Central memory CD8-positive, alpha-beta T cell (primary cell): ENCODE measurements around the gene BCR.
A peak's percentile ranks its signal among the peaks of the same experiment; 100 is the strongest.

Source experiments
- ATAC-seq: fragments of 150-1000 bp; cut with Tn5 transposase; replicated peaks from 2 replicates; pipeline ENCODE4 v1.10.0; 2022; ENCODE audit warnings: mild to moderate bottlenecking, moderate FRiP score, moderate number of reproducible peaks; ENCODE audit not compliant: poor library complexity, severe bottlenecking; ENCODE audit errors: extremely low read depth
- DNase-seq, 2 donors: peaks; one replicate each; pipeline ENCODE4 v3.0.0; 2021; ENCODE audit warnings: low spot score in 2 of 2
- H3K27ac Mint-ChIP-seq: one replicate; pipeline ENCODE4 v1.8.0; 2022; ENCODE audit warnings: low read depth, mild to moderate bottlenecking, moderate library complexity, mixed read lengths
- H3K27me3 Mint-ChIP-seq: one replicate; pipeline ENCODE4 v1.8.0; 2022; ENCODE audit warnings: mixed read lengths
- H3K36me3 Mint-ChIP-seq: one replicate; pipeline ENCODE4 v1.8.0; 2022; ENCODE audit warnings: mild to moderate bottlenecking, moderate library complexity, mixed read lengths; ENCODE audit not compliant: insufficient read depth
- H3K4me1 Mint-ChIP-seq: one replicate; pipeline ENCODE4 v1.8.0; 2022; ENCODE audit warnings: mixed read lengths
- H3K4me3 Mint-ChIP-seq: one replicate; pipeline ENCODE4 v1.8.0; 2022; ENCODE audit warnings: mild to moderate bottlenecking, moderate library complexity, mixed read lengths
- H3K9me3 Mint-ChIP-seq: one replicate; pipeline ENCODE4 v1.8.0; 2022; ENCODE audit warnings: mixed read lengths

The BCR gene

GRCh38 chr22:23245799-23246136 lies 65.5 kb downstream of the BCR start:
- Mint-ChIP-seq H3K27me3 (no peaks in the 10 kb centered on the region), H3K4me3 (no peak overlapping the region), H3K36me3 (peaks cover 7% of the 10 kb centered on the region), H3K9me3 (no peaks in the 10 kb centered on the region), H3K4me1 (peaks cover 85% of the 10 kb centered on the region), H3K27ac (peak overlapping the region; percentile 72)
- ATAC-seq (no peak), DNase-seq (no peak)

GRCh38 chr22:23246982-23247766 lies 66.9 kb downstream of the BCR start:
- Mint-ChIP-seq H3K4me3 (no peak overlapping the region), H3K9me3 (no peaks in the 10 kb centered on the region), H3K4me1 (peaks cover 80% of the 10 kb centered on the region), H3K27ac (peak overlapping the region; percentile 22), H3K27me3 (no peaks in the 10 kb centered on the region), H3K36me3 (peaks cover 4% of the 10 kb centered on the region)
- DNase-seq (no peak), ATAC-seq (no peak)

GRCh38 chr22:23248583-23248982 lies 68.3 kb downstream of the BCR start:
- H3K27ac Mint-ChIP-seq, result peak overlapping the region; percentile 75
- no peaks in the 10 kb centered on the region for H3K27me3 Mint-ChIP-seq
- H3K4me3 Mint-ChIP-seq, result no peak overlapping the region
- ATAC-seq (no peak), DNase-seq (no peak)
- no peaks in the 10 kb centered on the region for H3K9me3 Mint-ChIP-seq
- peaks cover 5% of the 10 kb centered on the region for H3K36me3 Mint-ChIP-seq
- peaks cover 66% of the 10 kb centered on the region for H3K4me1 Mint-ChIP-seq

GRCh38 chr22:23250056-23250784 lies 69.9 kb downstream of the BCR start:
- DNase-seq (no peak), ATAC-seq (peak; percentile 54)
- Mint-ChIP-seq H3K27me3 (no peaks in the 10 kb centered on the region), H3K36me3 (peaks cover 10% of the 10 kb centered on the region), H3K9me3 (no peaks in the 10 kb centered on the region), H3K27ac (peak overlapping the region; percentile 75), H3K4me1 (peaks cover 59% of the 10 kb centered on the region), H3K4me3 (peak overlapping the region; percentile 63)

- Mint-ChIP-seq H3K27ac (peak overlapping the region; percentile 75), H3K9me3 (no peaks in the 10 kb centered on the region), H3K4me3 (no peak overlapping the region), H3K27me3 (no peaks in the 10 kb centered on the region), H3K36me3 (peaks cover 12% of the 10 kb centered on the region), H3K4me1 (peaks cover 60% of the 10 kb centered on the region)
- ATAC-seq (no peak), DNase-seq (no peak)
Observed at GRCh38 chr22:23250785-23251363, 70.6 kb downstream of the BCR start.

- H3K36me3 Mint-ChIP-seq, result peaks cover 13% of the 10 kb centered on the region
- H3K27ac Mint-ChIP-seq, result peak overlapping the region; percentile 19
- ATAC-seq (no peak), DNase-seq (no peak)
- H3K27me3 Mint-ChIP-seq, result no peaks in the 10 kb centered on the region
- no peaks in the 10 kb centered on the region for H3K9me3 Mint-ChIP-seq
- H3K4me1 Mint-ChIP-seq, result peaks cover 60% of the 10 kb centered on the region
- H3K4me3 Mint-ChIP-seq, result no peak overlapping the region
Observed at GRCh38 chr22:23251445-23252093, 71.3 kb downstream of the BCR start.

- no peaks in the 10 kb centered on the region for H3K9me3 Mint-ChIP-seq
- no peaks in the 10 kb centered on the region for H3K27me3 Mint-ChIP-seq
- DNase-seq, result no peak
- ATAC-seq, result no peak
- peaks cover 54% of the 10 kb centered on the region for H3K4me1 Mint-ChIP-seq
- H3K36me3 Mint-ChIP-seq, result peaks cover 16% of the 10 kb centered on the region
- no peak overlapping the region for H3K27ac Mint-ChIP-seq
- H3K4me3 Mint-ChIP-seq, result no peak overlapping the region
Observed at GRCh38 chr22:23253475-23254055, 73.3 kb downstream of the BCR start.

- no peaks in the 10 kb centered on the region for H3K9me3 Mint-ChIP-seq
- no peak for DNase-seq
- peaks cover 21% of the 10 kb centered on the region for H3K36me3 Mint-ChIP-seq
- H3K27me3 Mint-ChIP-seq, result no peaks in the 10 kb centered on the region
- H3K4me1 Mint-ChIP-seq, result peaks cover 34% of the 10 kb centered on the region
- no peak for ATAC-seq
- H3K4me3 Mint-ChIP-seq, result no peak overlapping the region
- H3K27ac Mint-ChIP-seq, result peak overlapping the region; percentile 68
Observed at GRCh38 chr22:23255506-23256170, 75.3 kb downstream of the BCR start.

GRCh38 chr22:23256171-23256932 lies 76.0 kb downstream of the BCR start:
- Mint-ChIP-seq H3K36me3 (peaks cover 26% of the 10 kb centered on the region), H3K27ac (peak overlapping the region; percentile 68), H3K27me3 (no peaks in the 10 kb centered on the region), H3K4me3 (no peak overlapping the region), H3K4me1 (peaks cover 28% of the 10 kb centered on the region), H3K9me3 (no peaks in the 10 kb centered on the region)
- DNase-seq (no peak), ATAC-seq (no peak)

- DNase-seq, result no peak
- no peak for ATAC-seq
- Mint-ChIP-seq H3K4me3 (no peak overlapping the region), H3K36me3 (peaks cover 30% of the 10 kb centered on the region), H3K4me1 (peaks cover 24% of the 10 kb centered on the region), H3K27ac (peak overlapping the region; percentile 61), H3K9me3 (no peaks in the 10 kb centered on the region), H3K27me3 (no peaks in the 10 kb centered on the region)
Observed at GRCh38 chr22:23256986-23257888, 76.9 kb downstream of the BCR start.
